H1 (cell line): ENCODE measurements around the gene DIP2C. TPM values are rescaled to one million over a fixed set of nuclear protein-coding genes. Genes with fewer than 3 reads are reported as not detected.

Experiments used
- CTCF ChIA-PET: fragments of 300-600 bp; sonication (Branson Sonifier 250); formaldehyde crosslinking; loops from one replicate; lab custom pipeline; 2021; ENCODE audit not compliant: partially characterized antibody; lab: Charles Lee
- POLR2A ChIA-PET: fragments of 300-600 bp; sonication (Branson Sonifier 250); formaldehyde crosslinking; loops from one replicate; lab custom pipeline; 2021; ENCODE audit warnings: inconsistent platforms; ENCODE audit not compliant: partially characterized antibody; lab: Charles Lee
- DNase-seq, 2 experiments: peaks; one replicate each; pipeline versions ENCODE4 v3.0.0 to v3.0.0-alpha.2; 2010 to 2022; ENCODE audit warnings: low spot score in 2 of 2, low read depth in 1 of 2, mixed read lengths in 1 of 2
- FAIRE-seq: peaks from 2 replicates; lab custom pipeline; 2011; peaks lifted over from hg19 to GRCh38; lab: Jason Lieb, UNC
- H2AFZ ChIP-seq: 2 replicates; pipeline ENCODE4 v1.8.1; 2012; ENCODE audit warnings: low read length, inconsistent platforms
- H2AK5ac ChIP-seq: 2 replicates; pipeline ENCODE4 v1.6.1; 2013; ENCODE audit warnings: low read depth, low read length
- H2BK120ac ChIP-seq: replicated peaks from 2 replicates; pipeline ENCODE3; 2013; ENCODE audit warnings: low read depth, low read length, inconsistent platforms
- H2BK12ac ChIP-seq: 2 replicates; pipeline ENCODE4 v1.6.1; 2013; ENCODE audit warnings: low read depth, low read length
- H2BK15ac ChIP-seq: 2 replicates; pipeline ENCODE4 v1.6.1; 2013; ENCODE audit warnings: low read length
- H2BK20ac ChIP-seq: 2 replicates; pipeline ENCODE4 v1.6.1; 2013; ENCODE audit warnings: low read length
- H2BK5ac ChIP-seq: 2 replicates; pipeline ENCODE4 v1.6.1; 2013; ENCODE audit warnings: low read depth, low read length
- H3K14ac ChIP-seq: 2 replicates; pipeline ENCODE4 v1.6.1; 2013; ENCODE audit warnings: inconsistent platforms; ENCODE audit not compliant: insufficient read length
- H3K18ac ChIP-seq: 2 replicates; pipeline ENCODE4 v1.6.1; 2013; ENCODE audit warnings: low read length; ENCODE audit errors: extremely low read depth
- H3K23ac ChIP-seq: 2 replicates; pipeline ENCODE4 v1.6.1; 2013; ENCODE audit warnings: inconsistent platforms; ENCODE audit not compliant: insufficient read length
- H3K23me2 ChIP-seq: 2 replicates; pipeline ENCODE4 v1.6.1; 2013; ENCODE audit warnings: low read depth, low read length
- H3K27ac ChIP-seq: 2 replicates; pipeline ENCODE4 v1.6.1; 2011; ENCODE audit warnings: low read depth, low read length, inconsistent platforms
- H3K27me3 ChIP-seq, 4 experiments: replicated peaks in 1 of 4; 1 replicate in 1 of 4; 2 replicates in 3 of 4; pipeline versions ENCODE4 v1.6.1 to v1.8.1; 2011 to 2013; ENCODE audit warnings: low read length in 3 of 4, mild to moderate bottlenecking in 3 of 4, inconsistent platforms in 2 of 4, mixed read lengths in 2 of 4, moderate library complexity in 1 of 4; ENCODE audit not compliant: control insufficient read depth in 3 of 4, insufficient read depth in 3 of 4; ENCODE audit errors: extremely low read depth in 1 of 4
- H3K36me3 ChIP-seq, 4 experiments: 2 replicates each; pipeline versions ENCODE4 v1.6.1 to v1.8.1; 2011 to 2013; ENCODE audit warnings: mild to moderate bottlenecking in 4 of 4, low read length in 3 of 4, moderate library complexity in 2 of 4, control low read depth in 1 of 4, inconsistent platforms in 1 of 4; ENCODE audit not compliant: insufficient read depth in 4 of 4, control insufficient read depth in 2 of 4
- H3K4ac ChIP-seq: replicated peaks from 2 replicates; pipeline ENCODE3; 2013; ENCODE audit warnings: low read length, low read depth, mixed read lengths, inconsistent platforms; ENCODE audit not compliant: insufficient read length
- H3K4me1 ChIP-seq, 4 experiments: replicated peaks in 1 of 4; 1 replicate in 1 of 4; 2 replicates in 3 of 4; pipeline versions ENCODE4 v1.6.1 to v1.8.1; 2011 to 2013; ENCODE audit warnings: low read length in 3 of 4, inconsistent platforms in 2 of 4, mixed read lengths in 1 of 4; ENCODE audit not compliant: insufficient read depth in 4 of 4, control insufficient read depth in 3 of 4
- H3K4me2 ChIP-seq, 2 experiments: 2 replicates each; pipeline versions ENCODE4 v1.6.1 to v1.8.1; 2011 to 2013; ENCODE audit warnings: low read depth in 2 of 2, low read length in 2 of 2, control low read depth in 1 of 2, inconsistent platforms in 1 of 2, mild to moderate bottlenecking in 1 of 2; ENCODE audit not compliant: insufficient read depth in 1 of 2
- H3K4me3 ChIP-seq, 4 experiments: fragments of 200-600, 300-600 bp in 1 of 4; sonication (generic), shearing (Covaris generic), sonication (Bioruptor Twin) in 1 of 4; 2 replicates each; pipeline versions ENCODE4 v1.5.1 to v1.8.1; 2011 to 2016; ENCODE audit warnings: low read length in 4 of 4, low read depth in 3 of 4, control low read depth in 2 of 4, inconsistent platforms in 2 of 4, mild to moderate bottlenecking in 2 of 4, mixed read lengths in 1 of 4, moderate library complexity in 1 of 4; ENCODE audit not compliant: insufficient read depth in 2 of 4; ENCODE audit errors: extremely low read depth in 1 of 4
- H3K56ac ChIP-seq: replicated peaks from 2 replicates; pipeline ENCODE3; 2013; ENCODE audit warnings: low read depth, mild to moderate bottlenecking, mixed read lengths, low read length, inconsistent platforms; ENCODE audit not compliant: insufficient read length
- H3K79me1 ChIP-seq: 2 replicates; pipeline ENCODE4 v1.6.1; 2013; ENCODE audit warnings: low read depth, low read length, control low read depth
- H3K79me2 ChIP-seq, 2 experiments: 2 replicates each; pipeline versions ENCODE4 v1.6.1 to v1.8.1; 2012 to 2013; ENCODE audit warnings: low read length in 2 of 2, mild to moderate bottlenecking in 2 of 2, inconsistent platforms in 1 of 2; ENCODE audit not compliant: insufficient read depth in 2 of 2, control insufficient read depth in 1 of 2
- H3K9ac ChIP-seq, 4 experiments: replicated peaks in 1 of 4; 1 replicate in 1 of 4; 2 replicates in 3 of 4; pipeline versions ENCODE4 v1.6.1 to v1.8.1; 2011 to 2013; ENCODE audit warnings: low read depth in 3 of 4, low read length in 3 of 4, control low read depth in 2 of 4, mild to moderate bottlenecking in 2 of 4, moderate library complexity in 2 of 4, inconsistent platforms in 1 of 4; ENCODE audit errors: extremely low read depth in 1 of 4
- H3K9me3 ChIP-seq, 2 experiments: 2 replicates each; pipeline versions ENCODE4 v1.6.1 to v1.8.1; 2012 to 2013; ENCODE audit warnings: mild to moderate bottlenecking in 2 of 2, moderate library complexity in 2 of 2, control low read depth in 1 of 2, inconsistent platforms in 1 of 2, low read depth in 1 of 2, low read length in 1 of 2, mixed read lengths in 1 of 2; ENCODE audit not compliant: insufficient read depth in 2 of 2
- H4K20me1 ChIP-seq, 2 experiments: replicated peaks in 1 of 2; 2 replicates each; pipeline versions ENCODE3 to v1.8.1; 2011 to 2013; ENCODE audit warnings: inconsistent platforms in 2 of 2, low read length in 2 of 2, mild to moderate bottlenecking in 1 of 2; ENCODE audit not compliant: insufficient read depth in 2 of 2, control insufficient read depth in 1 of 2
- H4K5ac ChIP-seq: 2 replicates; pipeline ENCODE4 v1.6.1; 2013; ENCODE audit warnings: low read length, low read depth, mixed read lengths, inconsistent platforms; ENCODE audit not compliant: insufficient read length
- H4K8ac ChIP-seq: 2 replicates; pipeline ENCODE4 v1.8.0; 2013; ENCODE audit warnings: mild to moderate bottlenecking, moderate library complexity, low read length, inconsistent platforms; ENCODE audit not compliant: insufficient read depth; ENCODE audit errors: extremely low read depth
- H4K91ac ChIP-seq: replicated peaks from 2 replicates; pipeline ENCODE3; 2013; ENCODE audit warnings: low read length, mixed read lengths, inconsistent platforms; ENCODE audit not compliant: insufficient read length
- CBX5 ChIP-seq: fragments of 300-800, 300-1000 bp; sonication (generic); IDR thresholded peaks from 2 replicates; pipeline ENCODE4 v1.7.1; 2016; ENCODE audit warnings: antibody characterized with exemption, low read length, low read depth
- CREB1 ChIP-seq: IDR thresholded peaks from 2 replicates; pipeline ENCODE4 v1.6.1; 2012; ENCODE audit warnings: inconsistent platforms
- SAP30 ChIP-seq: fragments of 300-600 bp; sonication (generic); IDR thresholded peaks from 2 replicates; pipeline ENCODE4 v1.7.1; 2012; ENCODE audit warnings: low read length, moderate library complexity, mild to moderate bottlenecking, inconsistent platforms; ENCODE audit not compliant: insufficient read depth, insufficient replicate concordance
- SP1 ChIP-seq: IDR thresholded peaks from 2 replicates; pipeline ENCODE4 v1.6.1; 2011; ENCODE audit warnings: low read depth, low read length
- TCF12 ChIP-seq: IDR thresholded peaks from 2 replicates; pipeline ENCODE4 v1.6.1; 2011; ENCODE audit warnings: low read depth, mild to moderate bottlenecking, low read length
- WGBS, 2 experiments: shearing (Covaris generic) in 1 of 2; methylation state at CpG; one replicate each; pipeline versions ENCODE4 v1.1.6 to v1.1.7; 2013 to 2015; ENCODE audit warnings: low lambda C conversion rate in 2 of 2, mixed read lengths in 2 of 2, inconsistent platforms in 1 of 2, low coverage in 1 of 2, missing lambda C conversion rate in 1 of 2; ENCODE audit not compliant: insufficient replicate concordance in 2 of 2, insufficient coverage in 1 of 2, insufficient read length in 1 of 2; ENCODE audit errors: extremely low coverage in 1 of 2, missing lambda C conversion rate in 1 of 2; 5-methylcytosine and 5-hydroxymethylcytosine counted together
- polyA plus RNA-seq, 7 experiments: library from polyadenylated mRNA; depleted of rRNA in 3 of 7; stranded (reverse) in 5 of 7; unstranded in 2 of 7; fragments of >200 nt in 5 of 7; fragments of 200-250 nt in 2 of 7; gene quantifications; 1 replicate in 5 of 7; 2 replicates in 1 of 7; 4 replicates in 1 of 7; pipeline versions ENCODE4 v1.2.1 to v1.2.3, GENCODE V29; 2011 to 2013; ENCODE audit warnings: missing spikeins in 2 of 7, mixed read lengths in 2 of 7
- total RNA-seq: library from RNA; stranded (reverse); fragmentation: NEBNext Ultra II Directional; extraction: Animal tissue kit (Norgen Biotek cat#: 25700); gene quantifications from 2 replicates; pipeline ENCODE4 v1.2.1, GENCODE V29; 2021

DIP2C gene
- total and polyA plus RNA-seq, 2 of the 8 experiments (the other 6 are each of a cell fraction or from before 2014, with no cell fraction given): 3.8 to 9.3 TPM

DNA sequence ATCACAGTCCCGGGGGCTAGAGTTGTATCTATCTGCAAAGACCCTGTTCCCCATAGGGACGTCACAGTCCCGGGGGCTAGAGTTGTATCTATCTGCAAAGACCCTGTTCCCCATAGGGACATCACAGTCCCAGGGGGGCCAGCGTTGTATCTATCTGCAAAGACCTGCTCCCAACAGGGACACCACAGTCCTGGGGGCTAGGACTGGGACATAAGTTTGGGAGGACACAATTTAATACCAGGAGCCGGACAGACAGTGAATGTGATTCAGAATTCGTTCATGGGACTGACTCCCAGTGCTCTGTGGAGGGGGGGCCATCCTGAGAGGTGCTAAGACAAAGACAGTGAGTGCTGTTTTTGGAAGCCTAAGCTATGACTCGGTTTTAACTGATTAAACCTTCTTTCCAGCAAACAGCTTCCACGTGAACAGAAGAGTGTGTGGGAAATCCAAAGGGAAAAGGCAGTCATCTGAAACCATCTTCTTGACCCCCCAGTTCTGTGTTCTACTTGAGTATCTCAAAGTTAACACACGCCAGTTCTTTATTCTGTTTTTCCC is 153.0 kb downstream of the DIP2C start:
- POLR2A ChIA-PET: no interaction called here
- CTCF ChIA-PET: no interaction called here
- H2BK15ac ChIP-seq: no peak overlapping the region

More for the DNA sequence above, 153.0 kb downstream of the DIP2C start:
- Histone ChIP-seq H4K20me1 (no peaks in the 10 kb centered on the region), H3K23ac (no peak overlapping the region), H2AFZ (no peak overlapping the region), H3K79me2 (no peaks in the 10 kb centered on the region; a peak in 1 of 4 replicates), H3K9me3 (no peaks in the 10 kb centered on the region), H3K4me2 (no peak overlapping the region), H3K79me1 (no peaks in the 10 kb centered on the region), H3K4me1 (peaks cover 0 to 2% (median 0%) of the 10 kb centered on the region in 4 experiments; a peak in 1 of 7 replicates), H2BK20ac (no peak overlapping the region), H3K9ac (no peak overlapping the region), H3K27me3 (no peaks in the 10 kb centered on the region), H4K91ac (no peak overlapping the region), H3K4me3 (no peak overlapping the region), H3K4ac (no peak overlapping the region), H3K23me2 (peaks cover 2% of the 10 kb centered on the region; the same call in 1 of the 2 replicates), H3K18ac (no peak overlapping the region), H4K5ac (no peak overlapping the region), H2BK5ac (no peak overlapping the region), H4K8ac (no peak overlapping the region), H3K27ac (no peak overlapping the region), H3K56ac (no peak overlapping the region), H2AK5ac (no peak overlapping the region), H3K14ac (no peak overlapping the region), H2BK12ac (no peak overlapping the region), H3K36me3 (no peaks in the 10 kb centered on the region), H2BK120ac (no peak overlapping the region)
- no peak for FAIRE-seq
- WGBS, 2 experiments: 84% methylated on average over 9 of the region's 9 CpGs; no CpG with 5 or more reads in 1 of the 2 experiments
- no peak for TF ChIP-seq SAP30
- TF ChIP-seq CBX5: no peak
- TF ChIP-seq TCF12: no peak
- no peak for TF ChIP-seq SP1
- no peak for TF ChIP-seq CREB1
- DNase-seq: no peak
